CD14-positive monocyte (primary cell): ENCODE measurements around the gene DUS1L. TPM values are rescaled to one million over a fixed set of nuclear protein-coding genes. Genes with fewer than 3 reads are reported as not detected.

ENCODE experiments used
- DNase-seq, 3 donors: peaks; one replicate each; pipeline ENCODE4 v3.0.0-alpha.2; 2011 to 2022
- H2AFZ ChIP-seq: 2 replicates; pipeline ENCODE4 v1.6.0; 2012; ENCODE audit warnings: mild to moderate bottlenecking, low read depth, low read length, inconsistent platforms; ENCODE audit not compliant: insufficient read depth, poor library complexity, severe bottlenecking
- H3K27ac ChIP-seq, 2 donors: 1 replicate in 1 of 2; 2 replicates in 1 of 2; pipeline ENCODE4 v1.5.1; 2012 to 2013; ENCODE audit warnings: low read length in 2 of 2, control low read depth in 1 of 2, inconsistent platforms in 1 of 2, low read depth in 1 of 2, mild to moderate bottlenecking in 1 of 2
- H3K27me3 ChIP-seq, 2 donors: one replicate each; pipeline versions ENCODE4 v1.6.0 to v1.6.1; 2011 to 2013; ENCODE audit warnings: low read length in 2 of 2; ENCODE audit not compliant: control insufficient read depth in 2 of 2, insufficient read depth in 2 of 2
- H3K36me3 ChIP-seq, 2 donors: replicated peaks in 1 of 2; 1 replicate in 1 of 2; 2 replicates in 1 of 2; pipeline versions ENCODE4 v1.5.1 to v1.6.1; 2012 to 2013; ENCODE audit warnings: low read length in 2 of 2, control low read depth in 1 of 2, inconsistent platforms in 1 of 2, mild to moderate bottlenecking in 1 of 2; ENCODE audit not compliant: insufficient read depth in 2 of 2, control insufficient read depth in 1 of 2
- H3K4me1 ChIP-seq, 2 donors: 1 replicate in 1 of 2; 2 replicates in 1 of 2; pipeline versions ENCODE4 v1.5.1 to v1.6.1; 2012 to 2013; ENCODE audit warnings: low read length in 2 of 2, control low read depth in 1 of 2, inconsistent platforms in 1 of 2, mild to moderate bottlenecking in 1 of 2, moderate library complexity in 1 of 2; ENCODE audit not compliant: insufficient read depth in 2 of 2, control insufficient read depth in 1 of 2
- H3K4me2 ChIP-seq: replicated peaks from 2 replicates; pipeline ENCODE3; 2012; ENCODE audit warnings: low read length, moderate library complexity, mild to moderate bottlenecking; ENCODE audit not compliant: poor library complexity, severe bottlenecking; ENCODE audit errors: extremely low read depth
- H3K4me3 ChIP-seq, 3 experiments: fragments of 200-600 bp in 1 of 3; sonication (generic) in 1 of 3; replicated peaks in 1 of 3; 1 replicate in 2 of 3; 2 replicates in 1 of 3; pipeline ENCODE4 v1.5.1; 2011 to 2013; ENCODE audit warnings: low read length in 3 of 3, mild to moderate bottlenecking in 3 of 3, control low read depth in 2 of 3, low read depth in 2 of 3, inconsistent platforms in 1 of 3, moderate library complexity in 1 of 3
- H3K79me2 ChIP-seq: 2 replicates; pipeline ENCODE4 v1.6.0; 2012; ENCODE audit warnings: mild to moderate bottlenecking, control low read depth, inconsistent platforms, low read length, moderate library complexity; ENCODE audit not compliant: insufficient read depth
- H3K9ac ChIP-seq: 2 replicates; pipeline ENCODE4 v1.6.0; 2017; ENCODE audit warnings: low read length, mild to moderate bottlenecking; ENCODE audit not compliant: insufficient read depth, poor library complexity, severe bottlenecking
- H3K9me3 ChIP-seq, 2 donors: replicated peaks in 1 of 2; 1 replicate in 1 of 2; 2 replicates in 1 of 2; pipeline versions ENCODE4 v1.5.1 to v1.6.1; 2012 to 2013; ENCODE audit warnings: low read length in 2 of 2, control low read depth in 1 of 2; ENCODE audit not compliant: control insufficient read depth in 1 of 2, insufficient read depth in 1 of 2
- H4K20me1 ChIP-seq: 2 replicates; pipeline ENCODE4 v1.6.0; 2012; ENCODE audit warnings: mild to moderate bottlenecking, low read length, control low read depth, moderate library complexity; ENCODE audit not compliant: insufficient read depth
- H3K27ac Mint-ChIP-seq, 7 donors: one replicate each; pipeline ENCODE4 v1.8.0; 2020; ENCODE audit warnings: mild to moderate bottlenecking in 7 of 7, mixed read lengths in 7 of 7, moderate library complexity in 6 of 7, inconsistent platforms in 2 of 7
- H3K27me3 Mint-ChIP-seq, 3 donors: one replicate each; pipeline ENCODE4 v1.8.0; 2021 to 2022; ENCODE audit warnings: low read depth in 3 of 3, mild to moderate bottlenecking in 3 of 3, mixed read lengths in 3 of 3, moderate library complexity in 3 of 3, inconsistent platforms in 1 of 3
- H3K36me3 Mint-ChIP-seq, 2 donors: one replicate each; pipeline ENCODE4 v1.8.0; 2020; ENCODE audit warnings: mixed read lengths in 2 of 2, inconsistent platforms in 1 of 2, mild to moderate bottlenecking in 1 of 2
- H3K4me1 Mint-ChIP-seq: one replicate; pipeline ENCODE4 v1.8.0; 2020; ENCODE audit warnings: mild to moderate bottlenecking, mixed read lengths
- H3K4me3 Mint-ChIP-seq, 2 donors: one replicate each; pipeline ENCODE4 v1.8.0; 2020; ENCODE audit warnings: mild to moderate bottlenecking in 2 of 2, mixed read lengths in 2 of 2, moderate library complexity in 1 of 2
- H3K9me3 Mint-ChIP-seq, 7 donors: one replicate each; pipeline ENCODE4 v1.8.0; 2020 to 2022; ENCODE audit warnings: mixed read lengths in 7 of 7, mild to moderate bottlenecking in 6 of 7, moderate library complexity in 6 of 7, inconsistent platforms in 2 of 7
- WGBS: methylation state at CpG from one replicate; pipeline ENCODE4 v1.1.5; 2013; ENCODE audit warnings: missing lambda C conversion rate; ENCODE audit not compliant: insufficient coverage; 5-methylcytosine and 5-hydroxymethylcytosine counted together
- intact Hi-C, 2 donors: fragments of 100-400 bp; cut with micrococcal nuclease; formaldehyde crosslinking; loops; one replicate each; pipeline versions ENCODE4 v1.15.0 to v1.15.1; 2023
- polyA plus RNA-seq, 3 donors: library from polyadenylated mRNA; depleted of rRNA in 1 of 3; unstranded in 2 of 3; stranded (reverse) in 1 of 3; fragments of 300-500 nt in 2 of 3; fragments of >200 nt in 1 of 3; fragmentation: Illumina TruSeq in 2 of 3; gene quantifications; 1 replicate in 2 of 3; 2 replicates in 1 of 3; pipeline ENCODE4 v1.2.3, GENCODE V29; 2012 to 2021
- TF ChIP-seq, protein P1 (sequence below): fragments of 200-600 bp; IDR thresholded peaks from one replicate; pipeline ENCODE4 v1.8.0; 2022; ENCODE audit warnings: antibody characterized with exemption, mild to moderate bottlenecking

Gene DUS1L
- polyA plus RNA-seq, 3 donors = 23.9 to 175 (median 47.6) TPM

- WGBS = 95% methylated on average over 33 of the region's 37 CpGs
- Histone ChIP-seq H4K20me1 (no peaks in the 10 kb centered on the region), H3K27me3 (no peaks in the 10 kb centered on the region), H3K4me1 (peaks cover 20 to 37% of the 10 kb centered on the region in 2 donors), H3K36me3 (peaks cover 39 to 40% of the 10 kb centered on the region in 2 donors), H3K4me3 (no peak overlapping the region), H3K9ac (no peak overlapping the region), H2AFZ (no peak overlapping the region), H3K27ac (no peak overlapping the region), H3K79me2 (peaks cover 6% of the 10 kb centered on the region), H3K9me3 (no peaks in the 10 kb centered on the region), H3K4me2 (no peak overlapping the region)
- peaks cover 10 to 21% of the 10 kb centered on the region in 2 donors for H3K36me3 Mint-ChIP-seq
- peaks cover 0 to 4% (median 0%) of the 10 kb centered on the region in 3 donors for H3K27me3 Mint-ChIP-seq
- no peak overlapping the region for H3K4me3 Mint-ChIP-seq
- no peak for DNase-seq
- peaks cover 14% of the 10 kb centered on the region for H3K4me1 Mint-ChIP-seq
- TF ChIP-seq, protein P1, sequence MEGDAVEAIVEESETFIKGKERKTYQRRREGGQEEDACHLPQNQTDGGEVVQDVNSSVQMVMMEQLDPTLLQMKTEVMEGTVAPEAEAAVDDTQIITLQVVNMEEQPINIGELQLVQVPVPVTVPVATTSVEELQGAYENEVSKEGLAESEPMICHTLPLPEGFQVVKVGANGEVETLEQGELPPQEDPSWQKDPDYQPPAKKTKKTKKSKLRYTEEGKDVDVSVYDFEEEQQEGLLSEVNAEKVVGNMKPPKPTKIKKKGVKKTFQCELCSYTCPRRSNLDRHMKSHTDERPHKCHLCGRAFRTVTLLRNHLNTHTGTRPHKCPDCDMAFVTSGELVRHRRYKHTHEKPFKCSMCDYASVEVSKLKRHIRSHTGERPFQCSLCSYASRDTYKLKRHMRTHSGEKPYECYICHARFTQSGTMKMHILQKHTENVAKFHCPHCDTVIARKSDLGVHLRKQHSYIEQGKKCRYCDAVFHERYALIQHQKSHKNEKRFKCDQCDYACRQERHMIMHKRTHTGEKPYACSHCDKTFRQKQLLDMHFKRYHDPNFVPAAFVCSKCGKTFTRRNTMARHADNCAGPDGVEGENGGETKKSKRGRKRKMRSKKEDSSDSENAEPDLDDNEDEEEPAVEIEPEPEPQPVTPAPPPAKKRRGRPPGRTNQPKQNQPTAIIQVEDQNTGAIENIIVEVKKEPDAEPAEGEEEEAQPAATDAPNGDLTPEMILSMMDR = no peak
- H3K9me3 Mint-ChIP-seq = no peaks in the 10 kb centered on the region
- intact Hi-C loops = loop anchor here in 1 of 2 donors (5.0 to 10.0 kb wide), 2 partner anchors 43 to 60 kb away; partner anchors contain the start of genes DCXR, GPS1, RAC3 and RFNG
- no peak overlapping the region for H3K27ac Mint-ChIP-seq
These were observed 29.6 kb upstream of the DUS1L start for GRCh38 chr17:82094931-82095776.

DNA sequence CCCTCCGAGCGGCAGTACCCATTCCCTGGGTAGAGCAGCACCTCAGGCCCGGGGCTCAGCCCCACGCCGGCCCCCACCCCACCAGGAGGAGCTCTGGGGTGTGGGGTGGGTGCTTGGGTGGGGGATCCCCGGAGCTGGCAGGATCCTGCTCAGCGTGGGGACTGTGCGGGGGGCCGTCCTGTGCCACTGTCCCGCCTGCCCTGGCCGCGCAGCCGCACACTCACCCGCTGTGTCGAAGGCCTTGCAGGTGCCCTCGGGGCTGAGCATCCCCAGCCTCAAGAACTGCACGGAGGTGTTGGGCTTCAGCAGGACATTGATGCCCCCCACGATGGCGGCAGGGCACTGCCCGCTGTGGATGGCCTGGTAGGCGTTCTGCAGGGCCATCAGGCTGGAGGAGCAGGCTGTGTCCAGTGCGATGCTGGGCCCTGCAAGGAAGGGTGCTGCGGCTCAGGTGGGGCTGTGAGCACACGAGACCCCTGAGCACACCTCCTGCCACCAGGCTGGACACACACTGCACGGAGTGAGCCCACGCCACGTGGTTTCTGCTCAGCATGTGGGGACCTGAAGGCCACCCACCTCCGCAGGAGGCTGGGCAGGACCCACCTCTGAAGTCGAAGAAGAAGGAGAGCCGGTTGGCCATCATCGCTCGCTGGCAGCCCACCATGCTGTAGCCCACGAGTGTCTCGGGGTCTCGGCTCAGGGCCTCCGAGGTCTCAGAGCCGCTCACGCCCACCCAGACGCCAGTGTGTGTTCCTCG is 27.6 kb upstream of the DUS1L start:
- Histone ChIP-seq H3K27ac (no peak overlapping the region), H2AFZ (no peak overlapping the region), H3K36me3 (peaks cover 58 to 59% of the 10 kb centered on the region in 2 donors), H3K9ac (no peak overlapping the region), H3K27me3 (no peaks in the 10 kb centered on the region), H3K9me3 (no peaks in the 10 kb centered on the region), H3K79me2 (peaks cover 6% of the 10 kb centered on the region), H4K20me1 (no peaks in the 10 kb centered on the region), H3K4me1 (peaks cover 9 to 19% of the 10 kb centered on the region in 2 donors), H3K4me2 (no peak overlapping the region), H3K4me3 (no peak overlapping the region)
- Mint-ChIP-seq H3K4me1 (peaks cover 5% of the 10 kb centered on the region), H3K9me3 (no peaks in the 10 kb centered on the region), H3K27ac (no peak overlapping the region), H3K27me3 (no peaks in the 10 kb centered on the region), H3K4me3 (no peak overlapping the region), H3K36me3 (peaks cover 12 to 37% of the 10 kb centered on the region in 2 donors)
- TF ChIP-seq, protein P1 = no peak
- intact Hi-C loops = loop anchor here in 1 of 2 donors (10.0 kb wide), 1 partner anchor 58 kb away; the partner anchor contains the start of genes DCXR and RAC3
- DNase-seq = no peak
- WGBS = 97% methylated on average over 27 of the region's 40 CpGs
